Hematopoietic multipotent progenitor cell (in vitro differentiated cells): ENCODE measurements around the gene MICB. TPM values are rescaled to one million over a fixed set of nuclear protein-coding genes. Genes with fewer than 3 reads are reported as not detected.
"Not testable (repeated sequence)": the region's sequence is repeated elsewhere in the genome, so short reads cannot be mapped to it uniquely, and the experiment has no call there.

ENCODE experiments used
- DNase-seq, 3 donors: peaks; one replicate each; pipeline ENCODE4 v3.0.0-alpha.2; 2011 to 2015; ENCODE audit warnings: low read depth in 2 of 3, low spot score in 2 of 3
- total RNA-seq: library from RNA; depleted of rRNA; stranded (reverse); fragments of >200 nt; gene quantifications from one replicate; pipeline ENCODE4 v1.2.3, GENCODE V29; 2012

The MICB gene
- 15.1 TPM for total RNA-seq

DNA sequence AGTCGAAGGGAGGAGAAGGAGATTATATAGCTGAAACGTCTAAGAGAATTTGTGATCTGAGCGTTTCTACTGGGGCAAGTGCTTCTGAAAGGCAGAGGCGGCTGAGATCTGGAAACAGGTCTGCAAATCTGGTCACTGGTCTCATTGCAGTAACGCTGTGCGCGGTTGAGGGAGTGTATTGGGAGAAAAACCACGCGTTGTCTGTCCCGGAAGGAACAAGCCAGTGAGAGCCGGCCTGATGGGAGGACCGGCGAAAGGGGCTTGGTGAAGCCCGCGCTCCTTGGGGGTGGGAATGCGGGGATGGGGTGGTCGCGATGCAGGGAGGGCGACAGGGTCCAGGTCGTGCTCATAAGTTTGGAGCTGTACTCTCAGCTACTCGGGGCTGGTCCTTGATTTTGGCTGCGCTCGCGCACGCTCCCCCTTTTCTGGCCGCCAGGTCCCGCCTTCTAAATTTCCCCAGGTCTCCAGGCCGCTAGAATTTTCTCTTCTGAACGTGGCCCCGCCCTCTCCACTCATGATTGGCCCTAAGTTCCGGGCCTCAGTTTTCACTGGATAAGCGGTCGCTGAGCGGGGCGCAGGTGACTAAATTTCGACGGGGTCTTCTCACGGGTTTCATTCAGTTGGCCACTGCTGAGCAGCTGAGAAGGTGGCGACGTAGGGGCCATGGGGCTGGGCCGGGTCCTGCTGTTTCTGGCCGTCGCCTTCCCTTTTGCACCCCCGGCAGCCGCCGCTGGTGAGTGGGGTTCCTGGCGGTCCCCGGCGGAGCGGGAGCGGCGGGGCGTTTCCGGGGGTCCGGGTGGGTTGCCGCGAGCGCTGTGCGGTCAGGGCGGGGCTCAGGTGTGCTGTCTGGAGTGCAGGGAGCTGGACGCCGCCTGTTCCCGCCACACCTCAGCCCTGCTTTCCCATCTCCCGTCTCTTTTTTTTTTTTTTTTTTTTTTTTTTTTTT lies at the start of gene MICB:
Gene MICB, plus strand, starts transcription at position 615 of the 946 bp plus-strand sequence. Its CDS starts 49 bp downstream, at position 664.
- peak; percentile 64 to 94 (median 85) for DNase-seq

DNA sequence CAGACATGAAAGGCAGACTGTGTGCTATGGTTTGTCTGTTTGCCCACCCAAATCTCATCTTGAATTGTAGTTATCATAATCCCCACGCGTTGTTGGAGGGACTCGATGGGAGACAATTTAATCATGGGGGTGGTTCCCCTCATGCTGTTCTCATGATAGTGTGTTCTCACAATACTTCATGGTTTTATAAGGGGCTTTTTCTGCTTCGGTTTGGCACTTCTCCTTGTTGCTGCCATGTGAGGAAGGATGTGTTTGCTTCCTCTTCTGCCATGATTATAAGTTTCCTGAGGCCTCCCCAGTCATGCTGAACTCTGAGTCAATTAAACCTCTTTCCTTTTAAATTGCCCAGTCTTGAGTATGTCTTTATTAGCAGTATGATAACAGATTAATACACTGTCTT lies 47.2 kb upstream of the MICB start:
- no peak for DNase-seq

DNA sequence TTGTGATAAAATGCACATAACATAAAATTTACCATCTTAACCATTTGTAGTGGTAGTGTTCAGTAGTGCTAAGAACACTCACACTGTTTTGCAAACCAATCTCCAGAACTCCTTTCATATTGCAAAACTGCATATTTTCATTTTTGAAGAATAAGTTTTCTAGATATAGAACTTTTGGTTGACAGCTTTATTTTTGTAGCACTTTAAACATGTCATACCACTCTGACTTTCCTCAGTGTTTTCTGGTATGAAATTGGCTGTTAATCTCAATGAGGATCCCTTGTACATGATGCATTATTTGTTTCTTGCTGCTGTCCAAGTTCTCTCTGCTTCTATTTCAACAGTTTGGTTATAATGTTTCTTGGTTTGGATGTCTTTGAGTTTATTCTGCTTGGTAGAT lies 45.1 kb upstream of the MICB start:
- no peak for DNase-seq

DNA sequence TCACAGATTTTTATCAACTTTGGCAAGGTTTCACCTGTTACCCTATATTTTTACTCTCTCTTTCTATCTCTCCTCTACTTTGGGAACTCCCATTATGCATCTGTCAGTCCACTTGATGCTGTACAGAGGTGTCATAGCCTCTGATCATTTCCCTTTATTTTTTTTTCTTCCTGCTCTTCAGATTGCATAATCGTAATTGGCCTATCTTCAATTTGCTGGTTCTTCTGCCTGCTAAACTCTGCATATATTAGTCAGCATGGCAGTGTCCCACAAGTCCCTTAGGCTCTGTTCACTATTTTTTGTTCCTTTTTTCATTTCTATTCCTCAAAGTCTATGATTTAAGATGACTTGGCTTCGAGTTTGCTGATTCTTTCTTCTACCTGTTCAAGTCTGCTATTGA lies 44.7 kb upstream of the MICB start:
- DNase-seq = no peak

DNA sequence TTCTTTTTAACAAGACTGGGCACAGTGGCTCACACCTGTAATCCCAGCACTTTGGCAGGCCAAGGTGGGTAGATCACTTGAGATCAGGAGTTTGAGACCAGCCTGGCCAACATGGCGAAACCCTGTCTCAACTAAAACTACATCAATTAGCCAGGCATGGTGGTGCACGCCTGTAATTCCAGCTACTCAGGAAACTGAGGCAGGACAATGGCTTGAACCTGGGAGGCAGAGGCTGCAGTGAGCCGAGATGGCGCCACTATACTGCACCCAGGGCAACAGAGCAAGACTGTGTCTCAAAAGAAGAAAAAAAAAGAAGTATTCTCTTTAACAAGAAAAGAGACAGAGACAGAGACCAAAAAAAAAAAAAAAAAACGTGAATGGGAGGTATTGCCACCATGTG lies 38.1 kb upstream of the MICB start:
- DNase-seq = not testable (repeated sequence)

DNA sequence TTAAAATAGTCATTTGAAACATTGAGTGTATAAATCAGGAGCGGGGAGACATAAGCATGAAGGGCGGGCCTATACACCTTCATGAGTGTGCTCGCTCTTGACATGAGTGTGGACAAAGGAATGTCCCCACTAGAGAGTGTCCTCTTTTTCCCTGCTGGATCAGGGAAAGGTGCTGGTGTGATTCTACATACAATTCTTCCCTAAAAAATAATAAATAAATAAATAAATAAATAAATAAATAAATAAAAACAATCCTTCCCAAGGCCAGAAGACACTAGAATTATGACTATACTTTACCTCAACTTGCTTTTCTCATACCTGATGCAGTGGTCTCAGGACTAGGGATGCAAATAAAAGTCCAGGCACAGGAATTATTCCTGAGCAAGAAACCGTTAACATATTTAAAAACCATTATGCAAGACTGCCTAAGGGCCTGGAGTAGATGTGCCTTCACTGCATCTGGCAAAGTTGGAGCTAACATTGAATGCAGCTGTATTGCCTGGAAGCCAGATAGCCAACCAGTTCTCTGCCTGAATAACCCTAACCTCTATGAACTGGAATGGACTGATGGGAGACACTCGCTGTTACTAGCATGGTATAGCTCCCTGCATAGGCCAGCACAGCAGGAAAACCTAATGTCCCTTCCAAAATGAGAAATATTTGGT lies 37.5 kb upstream of the MICB start:
- DNase-seq = no peak

DNA sequence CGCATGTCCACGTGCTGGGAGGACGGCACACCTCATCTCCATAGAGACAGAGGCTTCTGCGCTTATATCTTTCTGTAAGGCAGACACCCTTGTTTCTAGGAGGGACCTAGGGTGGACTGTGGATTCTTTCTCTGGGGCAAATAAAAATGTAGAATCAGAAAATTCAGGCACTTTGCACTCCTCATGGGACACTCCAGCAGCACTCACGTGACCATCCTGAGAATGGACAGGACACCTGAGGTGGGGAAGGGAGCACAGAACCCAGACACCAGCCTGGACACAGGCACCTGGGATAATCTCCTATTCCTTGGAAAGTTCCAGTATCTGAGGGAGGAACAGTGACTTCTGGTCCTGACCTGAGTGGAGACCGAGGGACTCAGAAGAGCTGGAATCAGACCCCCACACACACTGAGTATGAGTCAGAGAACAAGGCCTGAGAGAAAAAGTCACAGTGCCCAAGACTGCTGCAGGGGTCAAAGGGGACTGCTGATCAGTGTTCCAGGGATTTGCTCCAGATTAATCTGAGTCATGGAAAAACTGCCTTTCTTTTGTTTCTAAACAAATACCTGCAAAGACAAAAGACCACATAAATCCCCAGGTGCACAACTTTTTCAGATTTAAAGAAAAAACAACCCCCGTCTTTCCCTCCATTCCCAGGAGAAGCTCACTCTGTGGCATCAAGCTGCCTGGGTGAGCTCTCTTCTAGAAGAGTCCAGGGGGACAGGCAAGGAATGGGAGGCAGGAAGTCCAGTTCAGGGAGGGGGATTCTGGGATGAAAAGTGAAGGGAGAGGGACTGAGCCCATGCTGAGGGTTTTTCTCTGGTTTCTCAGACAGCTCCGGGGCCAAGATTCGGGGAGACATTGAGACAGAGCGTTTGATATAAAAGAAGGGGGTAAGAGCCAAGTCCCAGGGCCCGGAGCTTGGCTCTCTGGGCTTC lies 35.6 kb upstream of the MICB start:
- DNase-seq = no peak

DNA sequence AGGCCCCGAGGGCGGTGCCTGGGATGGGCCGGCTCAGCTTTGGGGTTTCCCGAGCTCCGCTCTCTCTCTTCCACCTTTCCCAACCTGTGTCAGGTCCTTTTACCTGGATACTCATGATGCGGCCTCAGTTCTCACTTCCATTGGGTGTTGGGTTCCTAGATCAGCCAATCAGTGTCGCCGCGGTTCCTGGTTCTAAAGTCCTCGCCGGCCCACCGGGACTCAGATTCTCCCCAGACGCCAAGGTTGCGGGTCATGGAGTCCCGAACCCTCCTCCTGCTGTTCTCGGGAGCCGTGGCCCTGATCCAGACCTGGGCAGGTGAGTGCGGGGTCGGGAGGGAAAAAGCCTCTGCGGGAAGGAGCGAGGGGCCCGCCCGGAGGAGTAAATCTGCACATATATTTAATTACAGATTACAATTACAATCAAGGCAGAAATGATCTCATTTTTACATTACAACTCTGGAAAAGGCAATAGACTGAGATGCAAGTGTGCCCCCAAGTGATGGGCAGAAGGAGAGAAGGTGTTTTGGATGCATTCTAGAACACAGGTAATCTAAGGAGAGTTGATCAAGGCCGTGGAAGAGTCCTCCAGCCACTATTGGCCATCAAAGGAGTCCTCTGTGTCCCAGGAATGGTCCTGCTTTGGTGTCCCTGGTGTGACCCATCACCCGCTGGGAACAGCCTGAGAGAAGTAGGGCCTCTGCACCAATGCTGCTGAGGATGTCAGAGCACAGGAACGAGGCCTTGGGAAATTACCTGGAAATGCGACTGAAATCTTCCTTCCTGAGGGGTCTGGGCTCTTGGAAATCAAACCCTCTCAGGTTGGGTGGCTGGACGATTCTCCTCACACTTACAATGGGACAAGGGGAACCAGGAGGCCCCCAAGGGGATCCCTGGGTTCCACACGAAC lies 34.7 kb upstream of the MICB start:
- DNase-seq = peak; percentile 88 to 91 (median 89)

DNA sequence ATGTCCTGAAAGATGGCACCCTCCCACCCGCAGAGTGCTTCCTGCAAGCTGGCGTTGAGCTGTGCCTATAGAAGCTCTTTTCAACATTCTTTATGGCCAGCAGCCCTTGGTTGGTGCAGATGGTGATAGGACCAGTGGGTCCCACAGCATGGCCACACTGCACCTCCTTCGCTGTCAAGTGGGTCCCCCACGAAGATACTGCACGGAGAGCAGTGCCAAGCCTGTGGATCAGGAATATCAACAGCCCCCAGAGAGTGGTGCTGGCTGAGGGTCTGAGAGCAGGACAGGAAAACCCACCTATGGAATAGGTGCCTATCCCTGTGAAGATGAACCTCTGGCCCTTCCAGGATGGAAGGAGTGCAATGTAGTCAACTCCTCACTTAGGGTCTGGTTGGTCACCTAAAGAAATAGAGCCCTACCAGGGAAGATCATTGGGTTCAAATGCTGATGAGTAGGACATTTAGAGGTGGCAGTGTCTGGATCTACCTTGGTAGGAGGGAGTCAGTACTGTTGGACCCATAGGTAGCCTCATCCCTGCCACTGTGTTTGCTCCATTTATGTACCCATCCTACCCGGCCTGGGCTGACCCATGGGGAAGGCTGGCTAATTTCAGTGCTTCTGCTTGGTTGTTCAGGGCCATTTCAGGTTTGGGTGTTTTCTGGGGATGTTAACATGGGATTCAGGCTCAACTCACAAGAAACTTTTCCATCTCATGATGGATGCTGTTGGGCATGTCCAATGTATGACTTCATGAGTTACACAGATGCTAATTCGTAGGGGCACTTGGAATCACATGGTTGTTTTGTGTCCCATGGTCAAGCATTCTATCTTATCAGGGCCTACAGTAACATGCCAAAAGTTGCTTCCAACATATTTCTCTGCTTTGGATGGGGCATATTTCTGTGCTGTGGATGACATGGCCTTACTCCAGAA lies 33.4 kb upstream of the MICB start:
- DNase-seq = no peak

DNA sequence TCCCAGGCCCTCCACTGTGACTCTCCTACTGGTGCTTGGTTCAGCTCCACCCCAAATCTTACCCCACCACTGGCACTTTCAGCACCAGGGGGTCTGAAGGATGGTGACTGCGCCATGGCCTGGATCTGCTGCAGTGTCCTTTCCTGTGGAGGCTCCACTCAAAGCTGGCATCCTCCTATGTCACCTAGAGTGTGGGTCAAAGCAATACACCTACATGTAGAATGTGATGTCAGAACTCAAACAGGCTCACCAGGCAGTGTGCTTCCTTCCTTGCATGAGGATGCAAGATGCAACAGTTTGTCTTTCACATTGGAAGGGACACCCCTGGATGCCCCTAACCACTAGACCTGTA lies 32.8 kb upstream of the MICB start:
- no peak for DNase-seq

DNA sequence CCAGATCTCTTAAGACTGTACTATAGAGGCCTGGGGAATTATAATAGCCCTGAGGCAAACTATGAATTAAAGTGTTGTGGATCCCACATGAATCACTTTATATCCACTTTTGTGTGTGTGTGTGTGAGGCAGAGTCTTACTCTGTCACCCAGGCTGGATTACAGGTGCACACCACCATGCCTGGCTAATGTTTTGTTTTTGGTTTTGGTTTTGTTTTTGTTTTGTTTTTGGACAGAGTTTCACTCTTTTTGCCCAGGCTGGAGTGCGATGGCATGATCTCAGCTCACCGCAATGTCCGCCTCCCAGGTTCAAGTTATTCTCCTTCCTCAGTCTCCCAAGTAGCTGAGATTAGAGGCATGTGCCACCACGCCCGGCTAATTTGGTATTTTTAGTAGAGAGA lies 32.2 kb upstream of the MICB start:
- no peak for DNase-seq

DNA sequence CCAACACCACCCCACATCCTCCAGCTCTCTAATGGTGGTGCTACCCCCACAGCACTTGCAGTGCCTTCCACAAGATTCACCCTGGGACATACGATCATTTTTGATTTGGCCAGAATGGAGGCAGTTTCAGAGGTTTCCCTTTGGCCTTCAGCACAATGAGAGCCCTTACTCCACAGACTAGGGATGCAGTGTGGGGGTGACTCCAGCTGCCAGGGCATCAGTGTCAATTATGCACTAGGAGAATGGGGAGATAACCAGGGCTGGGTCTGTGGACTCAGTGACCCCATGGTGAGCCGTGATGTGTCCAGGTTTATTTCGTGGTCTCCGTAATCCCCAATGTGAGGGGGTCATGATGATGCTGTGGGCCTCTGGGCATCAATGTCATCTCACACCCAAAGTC lies 31.5 kb upstream of the MICB start:
- no peak for DNase-seq

DNA sequence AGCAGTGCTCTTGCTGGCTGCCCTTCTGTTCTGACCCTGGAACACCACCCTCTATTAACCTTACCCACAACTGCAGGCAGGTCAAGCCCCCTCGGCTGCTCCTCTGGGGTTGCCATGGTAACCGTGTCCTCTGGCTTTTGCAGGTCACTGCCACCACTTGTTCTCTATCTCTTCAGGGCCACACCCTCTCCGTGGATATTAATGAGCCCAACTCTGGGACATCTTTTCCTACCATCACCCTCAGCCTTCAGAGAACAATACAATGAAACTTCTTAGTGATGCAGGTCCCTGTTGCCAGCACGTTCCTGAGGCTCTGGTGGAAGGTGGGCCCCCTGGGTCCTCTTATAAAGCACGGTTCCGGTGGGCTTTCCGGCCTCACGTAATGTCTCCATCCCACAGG lies 30.8 kb upstream of the MICB start:
- no peak for DNase-seq

DNA sequence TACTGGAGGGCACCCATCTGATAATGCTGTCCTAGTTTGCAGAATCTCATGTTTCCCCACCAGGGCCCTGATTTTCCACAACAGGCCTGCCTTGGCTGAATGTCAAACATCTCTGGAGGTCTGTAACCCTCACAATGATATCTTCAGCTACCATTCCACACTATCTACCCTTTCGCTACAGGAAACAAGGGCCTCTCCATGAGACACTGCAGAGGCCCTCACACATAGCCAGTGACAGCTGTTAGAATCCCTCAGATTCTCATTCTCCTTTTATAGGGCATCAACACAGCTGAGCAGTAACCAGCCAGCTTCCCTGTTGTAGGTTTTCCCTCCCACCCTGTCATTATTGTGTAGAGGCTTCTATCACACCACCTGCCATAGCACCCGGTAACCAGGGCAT lies 29.6 kb upstream of the MICB start:
- DNase-seq = no peak

DNA sequence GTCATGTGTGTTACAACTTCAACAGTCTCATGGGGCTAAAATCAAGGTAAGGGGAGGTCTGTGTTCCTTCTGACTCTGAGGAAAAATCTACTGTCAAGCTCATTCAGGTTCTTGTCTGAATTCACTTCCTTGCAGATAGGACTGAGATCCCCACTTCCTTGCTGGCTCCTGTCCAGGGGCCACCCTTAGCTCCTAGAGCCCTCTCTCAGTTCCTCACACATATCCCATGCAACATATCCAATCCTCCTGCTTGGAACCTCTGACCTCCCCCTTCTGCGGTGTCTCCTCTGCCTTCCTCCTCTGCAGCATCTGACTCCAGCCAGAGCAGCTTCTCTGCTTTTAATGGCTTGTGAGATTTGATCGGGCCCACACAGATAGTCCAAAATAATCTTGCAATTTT lies 27.1 kb upstream of the MICB start:
- DNase-seq = no peak

DNA sequence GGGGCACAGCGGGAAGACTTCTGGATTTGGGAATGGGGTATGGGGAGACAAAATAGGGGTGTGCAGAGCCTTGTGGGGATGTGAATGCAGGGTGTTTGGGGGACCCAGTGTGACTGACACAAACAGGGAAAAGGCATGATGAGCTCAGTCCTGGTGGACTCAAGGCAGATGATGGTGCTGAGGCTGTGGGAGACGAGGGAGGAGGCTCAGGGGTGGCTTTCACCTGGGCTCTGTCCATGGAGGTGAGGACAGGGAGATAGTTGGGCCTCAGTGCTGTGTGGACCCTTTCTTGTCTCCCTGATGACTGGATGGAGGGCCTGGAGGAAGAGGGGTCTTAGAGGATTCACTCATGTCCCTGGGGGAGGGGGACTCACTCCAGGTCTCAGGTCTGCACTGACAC lies 26.2 kb upstream of the MICB start:
- DNase-seq = no peak

DNA sequence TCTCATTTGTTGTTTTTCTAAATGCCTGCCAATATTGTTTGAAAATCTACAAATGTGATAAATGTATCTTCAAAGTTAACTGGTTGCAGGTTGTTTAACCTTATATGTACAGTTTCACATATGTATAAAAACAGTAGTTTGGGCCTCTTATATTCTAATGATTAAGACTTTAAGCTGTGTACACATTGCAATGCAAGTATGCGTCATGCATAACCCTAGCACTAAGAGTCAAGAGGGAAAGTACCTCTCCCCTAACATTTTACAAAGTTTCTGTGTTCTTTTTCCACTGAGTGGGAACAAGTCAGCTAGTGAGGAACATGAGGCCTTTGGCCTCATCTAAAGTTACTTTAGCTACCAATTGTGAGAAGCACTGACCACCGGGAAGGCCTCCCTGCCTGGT lies 25.7 kb upstream of the MICB start:
- no peak for DNase-seq

DNA sequence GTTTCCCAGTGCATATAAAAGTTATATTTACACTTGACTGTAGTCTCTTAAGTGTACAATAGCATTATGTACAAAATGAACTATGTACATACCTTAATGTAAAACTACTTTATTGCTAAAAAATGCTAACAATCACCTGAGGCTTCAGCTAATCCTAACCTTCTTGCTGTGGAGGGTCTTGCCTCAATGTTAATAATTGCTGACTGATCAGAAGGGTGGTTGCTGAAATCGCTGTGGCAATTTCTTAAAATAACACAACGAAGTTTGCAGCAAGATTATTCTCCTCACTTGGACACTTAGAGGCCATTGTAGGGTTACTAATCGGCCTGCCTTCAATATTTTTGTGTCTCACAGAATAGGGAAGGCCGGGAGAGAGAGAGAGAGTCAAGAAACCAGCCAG lies 24.7 kb upstream of the MICB start:
- DNase-seq = no peak
